GM12891 (cell line): Measurements from ENCODE around the gene GPRC5B.

Experiments
- POLR2A ChIP-seq: IDR thresholded peaks from 2 replicates; pipeline ENCODE4 v1.6.1; 2011; ENCODE audit warnings: low read depth, low read length, control low read depth
- POLR2AphosphoS5 ChIP-seq: IDR thresholded peaks from 2 replicates; pipeline ENCODE4 v1.6.1; 2011; ENCODE audit warnings: low read depth, low read length, control low read depth
- POU2F2 ChIP-seq: IDR thresholded peaks from 2 replicates; pipeline ENCODE4 v1.6.1; 2011; ENCODE audit warnings: low read depth, mild to moderate bottlenecking, control low read depth, low read length, moderate library complexity
- SPI1 ChIP-seq: IDR thresholded peaks from 2 replicates; pipeline ENCODE4 v1.6.1; 2011; ENCODE audit warnings: low read depth, low read length, control low read depth
- TAF1 ChIP-seq: IDR thresholded peaks from 2 replicates; pipeline ENCODE4 v1.6.1; 2011; ENCODE audit warnings: low read depth, low read length, control low read depth

GRCh38 chr16:19884611-19885450, at the start of gene GPRC5B:
- no peak for TF ChIP-seq POLR2A
- no peak for TF ChIP-seq POLR2AphosphoS5
- TF ChIP-seq TAF1, result no peak
- no peak for TF ChIP-seq POU2F2
- TF ChIP-seq SPI1, result no peak
